Stimulated activated effector memory CD8-positive, alpha-beta T cell treated with anti-CD3 and anti-CD28 coated beads, Interleukin-12 subunit alpha, Interleukin-12 subunit beta, amount 100 ng/mL, for 72 hours (primary cell): Measurements from ENCODE around the gene CBFA2T2.
A peak's percentile ranks its signal among the peaks of the same experiment; 100 is the strongest.
"Not testable (repeated sequence)": the region's sequence is repeated elsewhere in the genome, so short reads cannot be mapped to it uniquely, and the experiment has no call there.

ENCODE experiments used
- ATAC-seq: fragments of 150-1000 bp; cut with Tn5 transposase; 2 replicates; pipeline ENCODE4 v1.10.0; 2021
- DNase-seq, 2 donors: peaks; one replicate each; pipeline ENCODE4 v3.0.0; 2021 to 2022; ENCODE audit warnings: low spot score in 2 of 2
- H3K27ac Mint-ChIP-seq: one replicate; pipeline ENCODE4 v1.8.0; 2022; ENCODE audit warnings: mild to moderate bottlenecking, mixed read lengths
- H3K36me3 Mint-ChIP-seq: one replicate; pipeline ENCODE4 v1.8.0; 2022; ENCODE audit warnings: mild to moderate bottlenecking, mixed read lengths
- H3K4me1 Mint-ChIP-seq: one replicate; pipeline ENCODE4 v1.8.0; 2022; ENCODE audit warnings: mixed read lengths
- H3K4me3 Mint-ChIP-seq: one replicate; pipeline ENCODE4 v1.8.0; 2022; ENCODE audit warnings: mild to moderate bottlenecking, mixed read lengths
- H3K9me3 Mint-ChIP-seq: one replicate; pipeline ENCODE4 v1.8.0; 2022; ENCODE audit warnings: mixed read lengths

The CBFA2T2 gene

DNA sequence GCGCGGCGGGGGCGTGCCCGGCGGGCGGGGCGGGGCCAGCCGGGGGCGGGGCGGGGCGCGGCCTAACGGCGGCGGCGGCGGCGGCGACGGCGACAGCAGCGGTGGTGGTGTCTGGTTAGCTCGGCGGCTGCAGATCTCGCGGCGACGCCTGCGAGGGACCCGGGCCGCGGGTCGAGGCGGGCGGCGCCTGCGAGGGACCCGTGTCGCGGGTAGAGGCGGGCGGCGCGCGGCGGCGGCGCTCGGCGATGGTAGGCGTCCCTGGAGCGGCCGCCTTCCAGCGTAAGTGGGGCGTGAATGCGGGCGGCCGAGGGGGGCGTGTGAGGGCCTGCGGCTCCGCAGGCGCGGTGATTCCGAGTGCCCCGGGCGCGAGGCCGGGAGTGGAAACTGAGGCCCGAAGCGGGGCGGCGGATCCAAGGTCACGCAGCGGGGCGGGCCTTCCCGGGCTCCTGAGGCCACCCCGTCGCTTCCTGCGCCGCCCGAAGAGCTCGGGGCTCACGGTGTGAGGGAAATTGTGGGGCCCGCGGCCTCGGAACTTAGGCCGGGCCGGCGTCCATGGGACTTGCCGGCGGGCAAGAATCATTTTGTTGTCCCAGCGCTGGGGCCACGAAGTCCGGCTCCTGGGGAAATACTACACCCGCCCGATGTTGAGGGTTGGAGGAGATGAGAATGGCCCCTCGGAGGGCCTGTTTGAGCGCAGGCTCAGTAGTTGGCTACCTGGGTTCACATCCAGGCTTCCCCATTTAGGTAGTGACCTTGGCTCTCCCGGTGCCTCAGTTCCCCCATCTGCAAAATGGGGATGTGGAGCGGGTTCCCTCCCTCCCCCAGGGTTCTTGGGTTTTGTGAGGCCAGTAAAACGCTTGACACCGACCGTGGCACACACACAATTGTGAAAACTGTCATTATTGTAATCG, at the start of gene CBFA2T2:
Gene CBFA2T2 (plus strand): TSS at position 74 of the 911 bp plus-strand sequence. CDS start 172 bp downstream, at position 246.
- H3K4me3 Mint-ChIP-seq: peak within 1 kb of the TSS; percentile 80
- H3K9me3 Mint-ChIP-seq: no peaks in the 10 kb centered on the region
- ATAC-seq (peak; percentile 75), DNase-seq (peak in 1 of 2 donors; percentile 86)
- peaks cover 7% of the 10 kb centered on the region for H3K4me1 Mint-ChIP-seq
- peaks cover 19% of the 10 kb centered on the region for H3K36me3 Mint-ChIP-seq
- H3K27ac Mint-ChIP-seq: peak within 1 kb of the TSS; percentile 78

DNA sequence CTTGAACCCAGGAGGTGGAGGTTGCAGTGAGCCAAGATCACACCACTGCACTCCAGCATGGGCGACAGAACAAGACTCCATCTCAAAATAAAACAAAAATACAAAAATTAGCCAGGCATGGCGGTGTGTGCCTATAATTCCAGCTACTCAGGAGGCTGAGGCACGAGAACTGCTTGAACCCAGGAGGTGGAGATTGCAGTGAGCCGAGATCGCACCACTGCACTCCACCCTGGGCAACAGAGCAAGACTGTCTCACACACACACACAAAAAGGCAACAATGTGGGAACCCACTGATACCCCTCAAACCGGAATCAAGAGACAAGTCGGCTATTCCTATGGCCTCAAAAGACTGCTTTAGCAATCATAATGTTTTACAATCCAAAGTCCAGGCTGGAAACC, 49.3 kb upstream of the CBFA2T2 start:
- not testable (repeated sequence) for H3K9me3 Mint-ChIP-seq, H3K27ac Mint-ChIP-seq, H3K36me3 Mint-ChIP-seq, ATAC-seq, DNase-seq, H3K4me3 Mint-ChIP-seq
- H3K4me1 Mint-ChIP-seq: peaks cover 30% of the 10 kb centered on the region

DNA sequence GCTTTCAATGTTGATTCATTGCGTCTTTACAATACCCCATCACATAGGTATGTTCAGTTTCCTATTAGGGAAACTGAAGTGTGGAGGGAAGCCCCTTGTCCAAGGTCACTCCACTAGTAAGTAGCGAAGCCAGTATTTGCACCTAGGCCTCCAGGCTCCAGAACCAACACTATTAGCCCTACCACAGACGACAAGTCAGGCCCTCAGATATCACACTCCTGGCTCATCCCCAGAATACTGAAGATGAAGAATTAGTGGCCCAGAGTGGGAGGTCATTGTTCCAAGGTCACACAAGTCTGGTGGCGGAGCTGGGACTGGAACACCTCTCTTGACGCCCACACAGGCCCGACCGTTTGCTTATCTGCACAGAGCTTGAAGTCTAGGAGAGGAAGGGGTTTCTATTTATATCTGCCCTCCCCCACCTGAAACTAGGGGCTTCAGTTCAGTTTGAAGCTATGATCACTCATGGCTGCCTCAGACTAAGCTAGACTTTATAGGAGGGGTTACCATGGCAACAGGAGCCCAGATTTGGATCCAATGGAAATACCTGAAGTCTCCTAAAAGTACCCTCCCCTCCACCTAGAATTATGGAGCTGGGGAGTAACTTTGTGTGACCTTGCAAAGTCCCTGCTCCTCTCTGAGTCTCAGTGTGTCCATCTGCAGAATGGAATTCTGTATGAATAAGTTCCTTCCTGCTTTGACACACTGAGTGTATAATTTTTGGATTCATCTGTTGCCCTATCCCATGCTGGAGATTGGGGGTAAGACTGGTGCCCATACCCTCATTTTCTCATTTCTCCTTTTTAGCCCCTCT, 48.5 kb upstream of the CBFA2T2 start:
- Mint-ChIP-seq H3K4me3 (no peak overlapping the region), H3K36me3 (peaks cover 6% of the 10 kb centered on the region), H3K4me1 (peaks cover 30% of the 10 kb centered on the region), H3K27ac (no peak overlapping the region), H3K9me3 (no peaks in the 10 kb centered on the region)
- ATAC-seq: no peak
- DNase-seq: no peak

DNA sequence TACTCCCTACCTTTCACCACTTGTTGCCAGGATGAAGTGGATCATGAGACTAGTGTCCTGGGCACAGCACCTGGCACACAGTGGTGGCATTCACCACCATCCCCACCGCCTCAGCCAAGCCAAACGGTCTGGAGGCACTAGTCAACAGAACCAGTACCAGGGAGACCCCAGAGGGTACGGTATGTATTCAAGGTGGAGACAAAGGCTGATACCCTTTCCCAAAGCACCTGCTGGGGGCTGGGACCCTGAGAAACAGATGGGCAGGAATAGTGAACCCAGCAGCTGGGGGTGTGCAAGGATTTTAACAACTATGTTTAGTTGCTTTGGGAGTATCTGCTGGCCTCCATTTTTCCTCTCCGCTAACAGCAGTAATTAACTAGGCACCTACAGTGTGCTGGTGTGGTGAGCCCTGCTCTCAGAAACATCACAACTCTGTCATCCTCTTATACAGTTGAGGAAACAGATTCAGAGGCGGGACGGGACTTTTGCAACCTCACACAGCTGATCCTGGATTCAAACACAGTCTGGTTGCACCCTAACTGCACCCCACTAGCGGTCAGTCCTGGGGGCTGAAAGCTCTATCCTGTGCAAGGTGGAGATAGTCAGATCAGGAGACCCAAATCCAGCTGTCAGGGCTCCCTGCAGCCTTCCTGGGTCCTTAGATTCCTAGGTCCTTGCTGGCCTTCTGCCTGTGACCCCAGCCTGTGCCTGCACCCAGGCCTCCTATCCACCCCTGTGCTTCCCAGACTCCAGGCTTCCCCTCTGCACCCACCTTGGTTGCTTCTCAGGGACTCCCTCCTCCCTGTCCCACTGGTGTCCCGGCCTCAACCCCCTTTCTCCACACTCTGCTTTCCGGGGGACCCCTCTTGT, 47.5 kb upstream of the CBFA2T2 start:
- no peak for ATAC-seq
- H3K9me3 Mint-ChIP-seq: no peaks in the 10 kb centered on the region
- peak in 1 of 2 donors; percentile 50 for DNase-seq
- H3K4me3 Mint-ChIP-seq: peak overlapping the region; percentile 91
- peaks cover 6% of the 10 kb centered on the region for H3K36me3 Mint-ChIP-seq
- H3K4me1 Mint-ChIP-seq: peaks cover 30% of the 10 kb centered on the region
- H3K27ac Mint-ChIP-seq: no peak overlapping the region

DNA sequence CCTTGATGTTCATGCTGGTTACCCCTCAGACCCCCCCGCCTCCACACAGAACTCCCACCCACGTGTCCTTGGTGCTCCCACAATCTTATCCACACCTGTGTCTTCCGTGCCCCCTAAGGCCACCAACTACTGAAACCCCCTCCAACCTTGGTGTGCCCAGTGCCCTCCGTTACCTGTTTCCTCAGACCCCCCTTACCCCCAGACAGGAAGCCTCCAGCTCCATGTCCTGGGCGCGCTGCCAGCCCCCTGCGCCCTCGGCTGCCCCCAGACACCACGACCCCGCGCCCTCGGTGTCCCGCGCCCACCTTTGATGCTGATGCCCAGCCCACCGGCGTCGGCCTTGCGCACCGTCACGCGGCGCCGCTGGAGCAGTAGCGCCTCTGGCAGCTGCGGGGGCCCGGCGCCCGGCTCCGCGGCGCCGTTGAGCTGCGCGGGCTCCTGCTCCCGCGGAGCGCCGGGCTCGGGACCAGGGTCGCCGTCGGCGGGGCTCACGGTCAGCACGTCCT, 46.8 kb upstream of the CBFA2T2 start:
- H3K9me3 Mint-ChIP-seq: no peaks in the 10 kb centered on the region
- peaks cover 30% of the 10 kb centered on the region for H3K4me1 Mint-ChIP-seq
- peak overlapping the region; percentile 91 for H3K4me3 Mint-ChIP-seq
- peaks cover 6% of the 10 kb centered on the region for H3K36me3 Mint-ChIP-seq
- H3K27ac Mint-ChIP-seq: no peak overlapping the region
- DNase-seq: no peak
- ATAC-seq: peak; percentile 48

DNA sequence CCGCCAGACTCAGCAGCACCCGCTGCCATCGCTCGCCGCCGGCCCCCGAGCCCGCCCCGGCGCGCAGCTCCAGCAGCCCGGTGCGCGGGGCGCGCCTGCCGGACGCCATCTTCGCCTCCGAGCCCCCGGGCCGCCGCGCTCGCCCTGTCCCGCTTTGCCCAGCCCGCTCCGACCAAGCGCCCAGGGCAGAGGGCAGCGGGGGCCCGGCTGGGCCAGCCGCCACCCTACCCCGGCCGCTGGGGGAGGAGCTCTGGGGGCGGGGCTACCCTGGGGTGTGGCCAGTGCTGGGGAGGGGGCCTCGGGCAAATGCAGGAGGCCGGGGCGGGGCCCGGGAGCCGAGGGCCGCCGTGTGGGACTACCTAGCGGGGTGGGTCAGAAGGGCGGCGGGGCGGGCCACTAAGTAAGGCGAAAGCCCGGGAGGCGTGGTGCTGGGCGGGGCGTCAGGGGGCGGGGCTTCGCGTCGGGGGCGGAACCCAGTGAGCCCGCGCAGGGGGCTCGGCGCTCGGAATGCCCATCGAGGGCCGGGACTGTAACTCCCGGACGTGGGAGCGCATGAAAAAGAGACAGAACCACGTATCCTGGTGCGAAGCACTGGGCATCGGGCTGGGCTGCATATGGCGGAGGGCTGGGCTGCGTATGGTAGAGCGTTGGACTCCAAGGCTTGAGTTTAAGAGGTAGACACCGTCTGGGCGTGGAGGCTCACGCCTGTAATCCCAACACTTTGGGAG, 46.2 kb upstream of the CBFA2T2 start, which contains the start of gene SNTA1:
Gene SNTA1 (minus strand): TSS at position 252 of the 728 bp plus-strand sequence. CDS start 143 bp downstream, at position 109.
- peak; percentile 81 to 91 for DNase-seq
- Mint-ChIP-seq H3K4me3 (peak within 1 kb of the TSS; percentile 91), H3K4me1 (peaks cover 30% of the 10 kb centered on the region), H3K27ac (peak within 1 kb of the TSS; percentile 90), H3K9me3 (no peaks in the 10 kb centered on the region), H3K36me3 (peaks cover 6% of the 10 kb centered on the region)
- ATAC-seq: peak; percentile 94

DNA sequence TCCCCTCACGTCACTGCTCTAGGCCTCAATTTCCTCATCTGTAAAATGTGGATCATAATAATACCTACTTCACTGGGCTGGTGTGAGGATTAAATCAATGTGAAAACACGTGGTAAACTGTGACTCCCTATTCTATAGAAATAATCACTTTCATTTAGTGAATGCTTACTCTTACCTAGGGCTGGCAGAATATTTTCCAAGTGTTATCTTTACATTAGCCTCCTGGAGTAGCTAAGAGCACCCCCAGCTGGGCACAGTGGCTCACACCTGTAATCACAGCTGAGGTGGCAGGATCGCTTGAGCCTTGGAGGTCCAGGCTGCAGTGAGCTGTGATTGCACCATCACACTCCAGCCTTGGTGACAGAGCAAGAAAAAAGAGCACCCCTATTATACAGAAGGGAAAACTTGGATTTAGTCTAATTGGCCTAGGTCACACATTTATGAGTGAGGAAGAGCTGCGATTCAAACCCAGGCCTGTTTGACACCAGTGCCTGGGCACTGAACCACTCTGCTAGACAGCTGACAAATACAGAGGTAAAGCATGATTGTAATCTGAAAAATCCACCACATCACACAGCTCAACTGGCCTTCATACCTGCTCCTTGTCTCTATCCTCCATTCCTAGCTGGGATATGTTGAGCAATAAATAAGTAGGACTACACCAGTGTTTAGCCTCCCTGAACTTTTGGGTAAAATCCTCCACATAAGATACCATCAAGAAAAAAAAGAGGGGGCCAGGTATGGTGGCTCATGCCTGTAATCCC, 44.9 kb upstream of the CBFA2T2 start:
- H3K4me3 Mint-ChIP-seq: peak overlapping the region; percentile 91
- peaks cover 6% of the 10 kb centered on the region for H3K36me3 Mint-ChIP-seq
- DNase-seq (no peak), ATAC-seq (no peak)
- H3K9me3 Mint-ChIP-seq: no peaks in the 10 kb centered on the region
- H3K4me1 Mint-ChIP-seq: peaks cover 30% of the 10 kb centered on the region
- H3K27ac Mint-ChIP-seq: peak overlapping the region; percentile 90

DNA sequence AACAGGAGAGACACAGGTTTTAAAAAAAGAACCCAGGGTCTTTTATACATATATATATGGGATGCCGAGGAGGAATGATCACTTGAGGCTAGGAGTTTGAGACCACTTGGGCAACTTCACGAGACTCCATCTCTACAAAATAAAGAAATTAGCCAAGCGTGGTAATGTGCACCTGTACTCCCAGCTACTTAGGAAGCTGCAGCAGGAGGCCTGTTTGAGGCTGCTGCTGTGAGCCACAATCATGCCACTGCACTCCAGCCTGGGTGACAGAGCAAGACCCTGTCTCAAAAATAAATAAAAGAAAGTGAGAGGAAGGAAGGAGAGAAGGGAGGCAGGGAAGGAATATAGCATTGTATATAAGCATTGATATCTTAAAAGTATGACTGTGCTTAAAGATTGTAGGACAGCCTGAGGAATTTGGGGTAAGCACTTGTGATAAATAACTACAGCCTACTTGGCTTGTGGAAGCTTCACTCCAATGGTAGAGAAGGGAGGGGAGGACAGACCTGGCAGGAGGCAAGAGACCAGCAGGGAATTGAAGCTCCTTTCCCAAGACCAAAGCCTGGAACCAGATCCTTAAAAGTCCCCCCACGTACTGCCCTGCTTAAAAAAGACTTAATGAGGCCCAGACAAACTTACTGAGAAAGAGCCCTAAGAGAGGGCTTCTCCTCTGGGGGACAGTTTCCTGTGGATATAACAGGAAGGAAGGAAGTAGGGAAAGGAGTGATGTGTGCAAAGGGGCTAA, 43.8 kb upstream of the CBFA2T2 start:
- H3K9me3 Mint-ChIP-seq: no peaks in the 10 kb centered on the region
- H3K36me3 Mint-ChIP-seq: peaks cover 6% of the 10 kb centered on the region
- no peak for DNase-seq
- no peak overlapping the region for H3K27ac Mint-ChIP-seq
- H3K4me1 Mint-ChIP-seq: peaks cover 30% of the 10 kb centered on the region
- no peak for ATAC-seq
- H3K4me3 Mint-ChIP-seq: no peak overlapping the region

DNA sequence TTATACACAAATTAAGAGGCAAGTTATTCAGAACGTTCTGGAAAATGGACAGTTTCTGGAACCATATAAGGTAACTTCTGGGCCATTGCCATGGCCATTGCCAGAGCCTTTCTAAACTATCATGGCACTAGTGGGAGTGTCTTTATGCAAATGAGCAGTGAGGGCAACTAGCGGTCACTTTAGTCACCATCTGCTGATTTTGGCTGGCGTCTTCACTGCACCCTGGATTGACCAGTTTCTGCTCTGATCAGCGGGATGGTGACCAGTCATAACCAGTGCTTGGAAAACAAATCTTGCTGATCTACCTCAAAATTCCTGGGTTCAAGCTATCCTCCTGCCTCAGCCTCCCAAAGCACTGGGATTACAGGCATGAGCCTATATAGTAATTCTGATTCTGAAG, 39.0 kb upstream of the CBFA2T2 start:
- no peaks in the 10 kb centered on the region for H3K36me3 Mint-ChIP-seq
- no peak for DNase-seq
- H3K27ac Mint-ChIP-seq: no peak overlapping the region
- H3K4me3 Mint-ChIP-seq: no peak overlapping the region
- H3K9me3 Mint-ChIP-seq: no peaks in the 10 kb centered on the region
- no peaks in the 10 kb centered on the region for H3K4me1 Mint-ChIP-seq
- ATAC-seq: no peak

DNA sequence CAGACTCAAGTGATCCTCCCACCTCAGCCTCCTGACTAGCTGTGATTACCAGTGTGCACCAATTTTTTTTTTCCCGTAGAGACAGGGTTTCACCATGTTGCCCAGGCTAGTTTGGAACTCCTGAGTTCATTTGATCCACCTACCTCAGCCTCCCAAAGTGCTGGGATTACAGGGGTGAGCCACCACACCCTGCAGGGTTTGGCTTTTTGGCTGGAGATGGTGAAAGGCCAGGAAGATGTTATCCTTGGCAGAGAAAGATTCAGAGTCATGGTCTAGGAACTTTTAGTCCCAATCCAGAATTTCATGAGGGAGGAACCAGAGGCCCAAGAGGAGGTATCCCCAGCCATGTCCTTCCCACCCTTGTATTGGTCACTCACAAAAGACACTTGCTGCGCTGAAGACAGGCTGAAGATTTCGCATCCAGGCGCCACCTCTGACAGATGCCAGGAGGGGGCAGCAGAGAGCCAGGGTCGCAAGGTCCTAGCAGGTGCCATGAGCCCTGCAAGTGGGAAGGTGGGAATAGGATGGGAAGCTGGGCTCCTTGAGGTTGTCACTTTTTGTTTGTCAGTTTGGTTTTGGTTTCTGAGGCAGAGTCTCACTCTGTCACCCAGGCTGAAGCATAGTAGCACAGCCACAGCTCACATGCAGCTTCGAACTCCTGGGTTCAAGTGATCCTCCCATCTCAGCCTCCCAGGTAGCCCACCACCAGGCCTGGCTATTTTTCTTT, 32.8 kb upstream of the CBFA2T2 start:
- H3K4me1 Mint-ChIP-seq, H3K4me3 Mint-ChIP-seq, H3K36me3 Mint-ChIP-seq, H3K9me3 Mint-ChIP-seq, H3K27ac Mint-ChIP-seq: not testable (repeated sequence)
- ATAC-seq (peak; percentile 90), DNase-seq (peak; percentile 85 to 93)

DNA sequence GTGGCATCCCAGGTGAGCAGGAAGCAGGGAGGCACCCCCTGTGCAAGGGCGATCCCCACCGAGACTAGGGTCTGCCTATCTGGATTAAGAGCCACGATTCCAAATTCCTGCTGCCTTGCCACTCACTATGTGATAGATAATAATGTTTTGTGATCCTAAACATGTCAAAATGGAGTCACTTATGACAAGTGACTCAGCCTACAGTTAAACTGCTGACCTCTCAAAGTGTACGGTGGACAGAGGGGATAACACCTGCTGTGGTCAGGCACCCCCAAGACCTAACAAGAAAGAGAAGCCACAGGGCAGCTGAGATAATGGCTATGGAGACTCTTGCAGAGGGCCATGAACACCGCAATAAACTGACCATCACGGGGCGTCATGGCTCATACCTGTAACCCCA, 30.3 kb upstream of the CBFA2T2 start:
- no peaks in the 10 kb centered on the region for H3K9me3 Mint-ChIP-seq
- ATAC-seq (no peak), DNase-seq (no peak)
- no peak overlapping the region for H3K27ac Mint-ChIP-seq
- peaks cover 4% of the 10 kb centered on the region for H3K4me1 Mint-ChIP-seq
- no peak overlapping the region for H3K4me3 Mint-ChIP-seq
- H3K36me3 Mint-ChIP-seq: no peaks in the 10 kb centered on the region

DNA sequence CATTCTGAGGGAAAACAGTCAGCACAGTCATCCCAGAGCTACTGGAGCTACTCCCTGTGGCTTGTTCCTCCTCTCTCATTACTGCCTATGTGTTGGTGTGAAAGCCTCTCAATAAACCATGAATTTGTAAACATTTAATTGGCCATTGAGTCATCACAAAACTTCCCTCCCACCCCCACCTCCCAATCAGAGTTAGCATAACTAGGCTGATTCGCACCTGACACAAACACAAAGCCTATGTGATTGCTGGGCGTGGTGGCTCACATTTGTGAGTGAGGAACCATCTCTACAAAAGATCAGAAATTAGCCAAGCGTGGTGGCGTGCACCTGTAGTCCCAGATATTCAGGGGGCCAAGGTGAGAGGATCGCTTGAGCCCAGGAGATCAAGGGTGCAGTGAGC, 29.2 kb upstream of the CBFA2T2 start:
- no peaks in the 10 kb centered on the region for H3K36me3 Mint-ChIP-seq
- H3K9me3 Mint-ChIP-seq: no peaks in the 10 kb centered on the region
- H3K4me1 Mint-ChIP-seq: peaks cover 4% of the 10 kb centered on the region
- peak; percentile 25 for ATAC-seq
- DNase-seq: no peak
- no peak overlapping the region for H3K4me3 Mint-ChIP-seq
- H3K27ac Mint-ChIP-seq: no peak overlapping the region
